Fibroblast of villous mesenchyme (primary cell): ENCODE results near the gene BRD7. TPM values are rescaled to one million over a fixed set of nuclear protein-coding genes. Genes with fewer than 3 reads are reported as not detected.

Experiments used
- DNase-seq: peaks from one replicate; pipeline ENCODE4 v3.0.0-alpha.2; 2010; ENCODE audit warnings: low read depth
- H3K4me3 ChIP-seq: 2 replicates; pipeline ENCODE4 v1.5.1; 2011; ENCODE audit warnings: low read depth, mild to moderate bottlenecking, low read length
- CTCF ChIP-seq: IDR thresholded peaks from 2 replicates; pipeline ENCODE4 v1.5.1; 2012; ENCODE audit warnings: low read depth, mild to moderate bottlenecking, low read length; ENCODE audit not compliant: insufficient read depth
- total RNA-seq: library from RNA; depleted of rRNA; stranded (reverse); fragments of >200 nt; gene quantifications from 2 replicates; pipeline ENCODE4 v1.2.3, GENCODE V29; 2012

The BRD7 gene
- total RNA-seq, 1 donor, result 31.5 TPM

- no peak for TF ChIP-seq CTCF
- no peak overlapping the region for H3K4me3 ChIP-seq
- no peak for DNase-seq
Observed at GRCh38 chr16:50304467-50305440, 64.0 kb downstream of the BRD7 start.

GRCh38 chr16:50303605-50304466 lies 65.0 kb downstream of the BRD7 start:
- DNase-seq, result peak; percentile 71
- H3K4me3 ChIP-seq, result no peak overlapping the region
- TF ChIP-seq CTCF, result no peak

GRCh38 chr16:50303041-50303604 lies 65.7 kb downstream of the BRD7 start:
- H3K4me3 ChIP-seq, result no peak overlapping the region
- TF ChIP-seq CTCF, result no peak
- peak; percentile 33 for DNase-seq

GRCh38 chr16:50302472-50303005 lies 66.2 kb downstream of the BRD7 start:
- no peak for DNase-seq
- no peak for TF ChIP-seq CTCF
- no peak overlapping the region for H3K4me3 ChIP-seq

- H3K4me3 ChIP-seq, result no peak overlapping the region
- TF ChIP-seq CTCF, result no peak
- DNase-seq, result peak; percentile 68
Observed at GRCh38 chr16:50301626-50302471, 66.9 kb downstream of the BRD7 start.
